Measurements from ENCODE around the gene KDM1B.

DNA sequence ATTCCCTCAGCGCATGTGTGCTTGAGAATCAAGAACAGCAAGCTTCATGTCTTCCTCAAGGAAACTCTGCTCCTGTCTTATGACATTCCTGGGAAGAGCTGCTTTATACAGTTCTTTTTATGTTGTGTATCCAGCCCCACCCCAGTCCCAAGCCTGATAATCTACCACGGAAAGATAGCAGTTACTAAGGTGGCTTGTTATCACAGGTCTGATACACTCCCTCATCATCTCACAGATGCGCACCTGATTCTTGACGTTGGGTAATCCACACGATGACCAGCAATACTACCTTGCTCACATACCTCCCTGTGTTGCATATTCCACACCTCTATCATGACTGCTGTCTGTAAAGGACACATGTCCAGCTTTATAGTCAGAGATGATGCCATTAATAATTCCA lies 36.0 kb upstream of the KDM1B start:
- TF ChIP-seq, protein P1, sequence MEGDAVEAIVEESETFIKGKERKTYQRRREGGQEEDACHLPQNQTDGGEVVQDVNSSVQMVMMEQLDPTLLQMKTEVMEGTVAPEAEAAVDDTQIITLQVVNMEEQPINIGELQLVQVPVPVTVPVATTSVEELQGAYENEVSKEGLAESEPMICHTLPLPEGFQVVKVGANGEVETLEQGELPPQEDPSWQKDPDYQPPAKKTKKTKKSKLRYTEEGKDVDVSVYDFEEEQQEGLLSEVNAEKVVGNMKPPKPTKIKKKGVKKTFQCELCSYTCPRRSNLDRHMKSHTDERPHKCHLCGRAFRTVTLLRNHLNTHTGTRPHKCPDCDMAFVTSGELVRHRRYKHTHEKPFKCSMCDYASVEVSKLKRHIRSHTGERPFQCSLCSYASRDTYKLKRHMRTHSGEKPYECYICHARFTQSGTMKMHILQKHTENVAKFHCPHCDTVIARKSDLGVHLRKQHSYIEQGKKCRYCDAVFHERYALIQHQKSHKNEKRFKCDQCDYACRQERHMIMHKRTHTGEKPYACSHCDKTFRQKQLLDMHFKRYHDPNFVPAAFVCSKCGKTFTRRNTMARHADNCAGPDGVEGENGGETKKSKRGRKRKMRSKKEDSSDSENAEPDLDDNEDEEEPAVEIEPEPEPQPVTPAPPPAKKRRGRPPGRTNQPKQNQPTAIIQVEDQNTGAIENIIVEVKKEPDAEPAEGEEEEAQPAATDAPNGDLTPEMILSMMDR (IDR thresholded peaks at IDR 0.05): no peak
- TF ChIP-seq POLR2A (IDR thresholded peaks at IDR 0.05): no peak

All from lower leg skin (tissue), 3 donors.